ENCODE data around the gene KLHDC9. TPM values are rescaled to one million over a fixed set of nuclear protein-coding genes. Genes with fewer than 3 reads are reported as not detected.

Gene KLHDC9
- total RNA-seq, 1 donor from 2014 or later: 3.2 TPM

DNA sequence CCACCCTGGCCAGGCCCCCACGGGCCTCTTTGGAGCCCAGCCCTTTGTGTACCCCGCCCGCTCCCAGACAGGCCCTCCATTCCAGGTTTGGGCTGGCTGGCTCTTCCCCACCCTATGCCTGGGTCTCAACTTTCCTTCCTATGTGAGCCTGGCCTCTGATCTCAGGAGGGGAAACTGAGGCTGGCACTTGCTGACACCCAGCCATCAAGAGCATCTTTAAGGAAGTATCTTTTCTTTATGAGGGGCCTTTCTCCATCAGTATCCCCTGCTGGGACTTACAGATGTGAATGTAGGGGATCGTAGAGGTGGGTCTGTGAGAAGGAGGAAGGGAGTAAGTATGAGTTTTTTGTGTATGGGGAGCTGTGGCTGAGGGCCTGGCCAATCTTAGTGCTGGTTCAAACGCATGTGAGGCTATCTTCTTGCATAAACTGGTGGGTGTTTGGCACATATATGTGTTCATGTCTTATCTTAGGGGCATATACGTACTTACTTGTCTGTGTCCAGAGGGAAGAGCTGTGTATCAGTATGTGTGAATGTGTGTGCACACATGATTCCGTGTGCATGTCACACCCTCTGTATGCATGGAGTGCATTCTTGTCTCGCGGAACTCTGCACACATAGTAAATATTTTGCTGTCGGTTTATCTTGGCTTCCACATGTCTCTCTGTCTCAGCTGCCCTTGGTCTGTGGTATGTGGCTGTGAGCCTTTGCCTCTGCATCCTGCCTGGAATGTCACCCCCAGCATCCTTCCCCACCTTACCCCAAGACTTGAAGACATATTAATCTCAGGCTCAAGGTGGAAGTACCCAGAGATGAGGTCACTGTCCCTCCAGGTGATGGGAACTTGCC, 14.2 kb upstream of the KLHDC9 start:
- H3K4me1 ChIP-seq: peaks cover 13% of the 10 kb centered on the region
- no peaks in the 10 kb centered on the region for H3K9me3 ChIP-seq
- ATAC-seq: no peak
- no peaks in the 10 kb centered on the region for H3K36me3 ChIP-seq
- H3K27ac ChIP-seq: peak overlapping the region; percentile 42
- H3K4me3 ChIP-seq: no peak overlapping the region
- DNase-seq: no peak
- H3K27me3 ChIP-seq: no peaks in the 10 kb centered on the region
- intact Hi-C loops (cut with DNase I): no loop called here
- TF ChIP-seq, protein P1, sequence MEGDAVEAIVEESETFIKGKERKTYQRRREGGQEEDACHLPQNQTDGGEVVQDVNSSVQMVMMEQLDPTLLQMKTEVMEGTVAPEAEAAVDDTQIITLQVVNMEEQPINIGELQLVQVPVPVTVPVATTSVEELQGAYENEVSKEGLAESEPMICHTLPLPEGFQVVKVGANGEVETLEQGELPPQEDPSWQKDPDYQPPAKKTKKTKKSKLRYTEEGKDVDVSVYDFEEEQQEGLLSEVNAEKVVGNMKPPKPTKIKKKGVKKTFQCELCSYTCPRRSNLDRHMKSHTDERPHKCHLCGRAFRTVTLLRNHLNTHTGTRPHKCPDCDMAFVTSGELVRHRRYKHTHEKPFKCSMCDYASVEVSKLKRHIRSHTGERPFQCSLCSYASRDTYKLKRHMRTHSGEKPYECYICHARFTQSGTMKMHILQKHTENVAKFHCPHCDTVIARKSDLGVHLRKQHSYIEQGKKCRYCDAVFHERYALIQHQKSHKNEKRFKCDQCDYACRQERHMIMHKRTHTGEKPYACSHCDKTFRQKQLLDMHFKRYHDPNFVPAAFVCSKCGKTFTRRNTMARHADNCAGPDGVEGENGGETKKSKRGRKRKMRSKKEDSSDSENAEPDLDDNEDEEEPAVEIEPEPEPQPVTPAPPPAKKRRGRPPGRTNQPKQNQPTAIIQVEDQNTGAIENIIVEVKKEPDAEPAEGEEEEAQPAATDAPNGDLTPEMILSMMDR (IDR thresholded peaks at IDR 0.05): no peak

DNA sequence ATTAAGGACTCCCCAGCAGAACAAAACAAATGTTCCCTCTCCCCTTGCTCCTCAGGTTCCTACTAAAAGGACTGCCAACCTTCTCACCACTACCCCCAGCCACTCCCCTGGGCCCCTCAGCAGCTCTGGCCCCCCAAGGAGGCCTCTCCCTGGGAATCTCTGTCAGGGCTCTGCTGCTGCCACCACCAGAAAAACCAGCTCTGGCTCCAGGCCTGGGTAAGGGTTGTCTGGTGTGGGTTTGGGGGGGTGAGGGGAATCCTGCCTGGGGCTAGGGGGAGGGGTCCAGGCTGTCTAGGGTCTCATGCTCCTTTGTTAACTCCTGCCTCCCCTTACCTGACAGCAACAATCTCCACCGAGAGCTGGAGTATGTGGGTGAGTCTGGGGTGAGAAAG, 13.6 kb upstream of the KLHDC9 start:
- no peak overlapping the region for H3K27ac ChIP-seq
- no peaks in the 10 kb centered on the region for H3K9me3 ChIP-seq
- TF ChIP-seq, protein P1 (IDR thresholded peaks at IDR 0.05): no peak
- no peaks in the 10 kb centered on the region for H3K27me3 ChIP-seq
- no peak for DNase-seq
- no peak overlapping the region for H3K4me3 ChIP-seq
- no peak for ATAC-seq
- H3K36me3 ChIP-seq: no peaks in the 10 kb centered on the region
- peaks cover 13% of the 10 kb centered on the region for H3K4me1 ChIP-seq
- intact Hi-C loops (cut with DNase I): no loop called here

- intact Hi-C loops (cut with DNase I): no loop called here
- no peak for DNase-seq
- H3K27me3 ChIP-seq: no peaks in the 10 kb centered on the region
- H3K36me3 ChIP-seq: no peaks in the 10 kb centered on the region
- no peak for ATAC-seq
- no peak overlapping the region for H3K4me3 ChIP-seq
- no peak overlapping the region for H3K27ac ChIP-seq
- TF ChIP-seq, protein P1 (IDR thresholded peaks at IDR 0.05): no peak
- no peaks in the 10 kb centered on the region for H3K9me3 ChIP-seq
- H3K4me1 ChIP-seq: peaks cover 13% of the 10 kb centered on the region
Observed at GRCh38 chr1:161085165-161085564, 13.0 kb upstream of the KLHDC9 start.

DNA sequence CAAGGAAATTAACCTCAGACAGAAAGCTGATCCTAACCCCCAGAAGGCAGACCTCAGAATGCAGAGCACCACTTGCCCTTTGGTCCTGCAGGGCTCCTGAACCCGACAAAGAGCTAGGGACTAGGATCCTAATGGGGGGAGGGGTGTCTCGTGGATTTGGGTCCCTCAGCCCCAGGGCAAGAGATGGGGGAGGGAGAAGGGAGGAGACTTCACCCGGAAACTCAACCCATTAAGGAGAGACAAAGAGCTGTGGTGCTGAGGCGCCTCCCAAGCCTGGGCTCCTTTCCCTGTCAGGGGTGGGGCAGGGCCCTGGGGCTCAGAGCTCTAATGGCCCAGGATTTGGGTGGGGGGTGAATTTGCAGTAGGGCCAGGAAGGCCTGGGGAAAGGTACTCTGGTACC, 11.7 kb upstream of the KLHDC9 start:
- no peak overlapping the region for H3K27ac ChIP-seq
- DNase-seq (no peak), ATAC-seq (no peak)
- H3K36me3 ChIP-seq: no peaks in the 10 kb centered on the region
- peaks cover 13% of the 10 kb centered on the region for H3K4me1 ChIP-seq
- H3K4me3 ChIP-seq: no peak overlapping the region
- no peaks in the 10 kb centered on the region for H3K9me3 ChIP-seq
- TF ChIP-seq, protein P1 (IDR thresholded peaks at IDR 0.05): no peak
- no peaks in the 10 kb centered on the region for H3K27me3 ChIP-seq
- intact Hi-C loops (cut with DNase I): no loop called here

DNA sequence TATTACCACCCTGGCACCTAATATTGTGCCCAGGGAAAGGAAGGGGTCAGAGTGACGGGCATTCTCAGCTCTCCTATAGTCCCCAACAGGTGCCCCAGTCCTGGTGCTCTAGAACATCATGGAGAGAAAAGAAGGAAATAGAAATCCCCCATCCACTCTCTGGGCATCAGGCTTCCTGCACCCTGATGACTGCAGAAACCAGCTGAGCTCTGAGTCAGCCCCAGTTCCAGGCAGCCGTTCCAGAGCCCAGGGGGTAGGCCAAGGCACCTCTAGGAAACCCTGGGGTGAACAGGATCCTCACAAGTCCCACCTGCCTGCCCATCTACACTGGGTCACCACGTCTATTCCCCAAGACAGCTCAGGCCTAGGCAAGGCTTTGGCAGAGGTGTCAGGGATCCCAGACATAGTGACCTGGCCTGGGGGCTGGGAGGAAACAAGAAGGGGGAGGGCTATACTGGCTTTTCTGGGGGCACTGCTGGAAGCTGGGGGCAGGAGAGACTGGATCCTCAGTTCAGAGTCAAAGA, 9.5 kb upstream of the KLHDC9 start:
- no peaks in the 10 kb centered on the region for H3K36me3 ChIP-seq
- TF ChIP-seq, protein P1 (IDR thresholded peaks at IDR 0.05): no peak
- intact Hi-C loops (cut with DNase I): no loop called here
- H3K27ac ChIP-seq: peak overlapping the region; percentile 60
- peak overlapping the region; percentile 39 for H3K4me3 ChIP-seq
- H3K4me1 ChIP-seq: peaks cover 9% of the 10 kb centered on the region
- ATAC-seq (peak; percentile 49), DNase-seq (no peak)
- H3K9me3 ChIP-seq: no peaks in the 10 kb centered on the region
- no peaks in the 10 kb centered on the region for H3K27me3 ChIP-seq

Measured in upper lobe of right lung (tissue), 1 donor.